Activated T-cell treated with anti-CD3 and anti-CD28 coated beads, Interleukin-2, amount 50 U/mL, for 4 hours (primary cell): ENCODE data around the gene NF2. TPM values are rescaled to one million over a fixed set of nuclear protein-coding genes. Genes with fewer than 3 reads are reported as not detected.

Experiments
- total RNA-seq, 3 donors: library from RNA; stranded (reverse); gene quantifications; one replicate each; pipeline ENCODE4 v1.2.1, GENCODE V29; 2021

The NF2 gene
- total RNA-seq, 3 donors from 2014 or later: 65.4 to 70.2 (median 66.0) TPM

Other genes starting within 250 kb of the NF2 start
- gene AP1B1, start 215.1 kb upstream of the NF2 start, total RNA-seq: 10 to 100 TPM; 87.0 to 92.2 (median 89.8) TPM
- gene RFPL1, start 165.1 kb upstream of the NF2 start, total RNA-seq: not detected
- 1 to 10 TPM; 5.8 to 8.3 (median 7.3) TPM for gene NEFH, start 123.4 kb upstream of the NF2 start, total RNA-seq
- 10 to 100 TPM; 69.2 to 69.7 (median 69.5) TPM for gene THOC5, start 49.9 kb upstream of the NF2 start, total RNA-seq
- gene NIPSNAP1, start 22.5 kb upstream of the NF2 start, total RNA-seq: 10 to 100 TPM; 11.8 to 15.2 (median 12.9) TPM
- gene CABP7, start 116.4 kb downstream of the NF2 start, total RNA-seq: under 1 TPM; 0.11 to 0.20 (median 0.13) TPM
- 10 to 100 TPM; 23.9 to 27.8 (median 26.5) TPM for gene ZMAT5, start 163.4 kb downstream of the NF2 start, total RNA-seq
- gene UQCR10, start 163.7 kb downstream of the NF2 start, total RNA-seq: 100 to 1,000 TPM in 1 of 3 donors, 10 to 100 TPM in 2; 90.9 to 103 (median 91.1) TPM
- 10 to 100 TPM; 83.5 to 95.7 (median 84.9) TPM for gene ASCC2, start 234.6 kb downstream of the NF2 start, total RNA-seq